ENCODE data around the gene RXRA. TPM values are rescaled to one million over a fixed set of nuclear protein-coding genes. Genes with fewer than 3 reads are reported as not detected.
"Not testable (repeated sequence)": the region's sequence is repeated elsewhere in the genome, so short reads cannot be mapped to it uniquely, and the experiment has no call there.

The RXRA gene
- total RNA-seq, 1 donor from 2014 or later, result 22.8 TPM

GRCh38 chr9:134297083-134297410 lies 29.2 kb upstream of the RXRA start:
- Mint-ChIP-seq H3K27me3 (ENCODE audit: low read depth) (peaks cover 7% of the 10 kb centered on the region), H3K27ac (no peak overlapping the region), H3K36me3 (ENCODE audit: low read depth) (no peaks in the 10 kb centered on the region), H3K9me3 (no peaks in the 10 kb centered on the region), H3K4me3 (ENCODE audit: low read depth) (no peak overlapping the region), H3K4me1 (ENCODE audit: low read depth) (peaks cover 6% of the 10 kb centered on the region)
- DNase-seq (ENCODE audit: low spot score), result no peak
- intact Hi-C loops (cut with micrococcal nuclease), result no loop called here

DNA sequence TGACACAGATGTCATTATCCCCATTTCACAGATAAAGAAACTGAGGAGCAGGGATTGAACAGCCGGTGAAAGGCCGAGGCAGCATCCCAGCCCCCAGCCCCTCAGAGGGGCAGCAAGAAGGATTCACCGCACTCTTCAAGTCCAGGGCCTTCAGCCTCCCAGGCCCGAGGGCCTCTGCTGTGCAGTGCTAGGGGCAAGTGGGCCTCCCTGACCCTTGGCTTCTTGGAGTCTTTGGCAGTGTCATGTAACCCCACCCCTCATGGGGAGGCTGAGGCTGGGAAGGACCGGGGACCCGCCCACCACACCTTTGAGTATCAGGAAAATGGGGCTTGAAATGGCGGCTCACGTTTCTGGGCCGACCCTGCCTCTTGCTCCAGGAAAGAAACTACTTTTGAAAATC lies 28.7 kb upstream of the RXRA start:
- DNase-seq (ENCODE audit: low spot score), result no peak
- intact Hi-C loops (cut with micrococcal nuclease), result no loop called here

DNA sequence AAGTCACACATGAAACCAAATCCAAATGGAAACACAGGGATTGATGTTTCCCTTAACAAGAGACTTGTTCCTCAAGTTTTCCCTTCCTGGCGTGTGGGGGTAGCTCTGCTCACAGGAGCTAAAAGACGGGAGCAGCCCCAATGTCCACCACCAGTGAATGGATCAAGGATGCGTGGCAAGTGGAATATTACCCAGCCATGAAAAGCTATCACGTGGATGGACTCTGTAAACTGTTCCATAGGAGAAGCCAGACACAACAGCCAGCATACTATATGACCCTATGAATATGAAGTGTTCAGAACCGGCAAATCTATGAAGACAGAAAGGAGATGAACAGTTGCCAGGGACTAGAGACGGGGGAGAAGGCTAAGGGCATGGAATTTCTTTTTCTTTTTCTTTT lies 28.3 kb upstream of the RXRA start:
- peaks cover 6% of the 10 kb centered on the region for H3K4me1 Mint-ChIP-seq (ENCODE audit: low read depth)

More for the DNA sequence above, 28.7 kb upstream of the RXRA start:
- Mint-ChIP-seq H3K27ac (no peak overlapping the region), H3K4me1 (ENCODE audit: low read depth) (peaks cover 6% of the 10 kb centered on the region), H3K4me3 (ENCODE audit: low read depth) (no peak overlapping the region), H3K27me3 (ENCODE audit: low read depth) (peaks cover 7% of the 10 kb centered on the region), H3K9me3 (no peaks in the 10 kb centered on the region), H3K36me3 (ENCODE audit: low read depth) (no peaks in the 10 kb centered on the region)

DNA sequence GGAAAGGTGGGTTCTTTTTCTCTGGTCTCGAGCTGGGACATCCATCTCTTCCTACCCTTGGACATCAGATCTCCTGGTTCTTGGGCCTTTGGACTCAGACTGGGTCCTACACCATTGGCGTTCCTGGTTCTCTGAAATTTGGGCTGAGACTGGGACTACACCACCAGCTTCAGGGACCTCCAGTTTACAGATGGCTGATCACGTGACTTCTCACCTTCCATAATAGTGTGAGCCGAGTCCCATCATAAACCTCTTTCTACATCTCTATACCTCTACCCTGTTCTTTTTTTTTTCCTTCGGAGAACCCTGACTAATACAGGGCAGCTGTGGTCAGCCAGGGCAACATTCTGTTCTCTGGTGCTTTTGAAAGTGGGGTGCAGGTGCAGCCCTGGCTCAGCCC lies 27.2 kb upstream of the RXRA start:
- H3K36me3 Mint-ChIP-seq (ENCODE audit: low read depth), result no peaks in the 10 kb centered on the region
- intact Hi-C loops (cut with micrococcal nuclease), result no loop called here
- H3K27ac Mint-ChIP-seq, result no peak overlapping the region
- no peak overlapping the region for H3K4me3 Mint-ChIP-seq (ENCODE audit: low read depth)
- DNase-seq (ENCODE audit: low spot score), result no peak
- peaks cover 6% of the 10 kb centered on the region for H3K4me1 Mint-ChIP-seq (ENCODE audit: low read depth)
- no peaks in the 10 kb centered on the region for H3K9me3 Mint-ChIP-seq
- peaks cover 7% of the 10 kb centered on the region for H3K27me3 Mint-ChIP-seq (ENCODE audit: low read depth)

More for the DNA sequence above, 28.3 kb upstream of the RXRA start:
- Mint-ChIP-seq H3K27me3 (ENCODE audit: low read depth) (peaks cover 7% of the 10 kb centered on the region), H3K4me3 (ENCODE audit: low read depth) (no peak overlapping the region), H3K27ac (no peak overlapping the region), H3K36me3 (ENCODE audit: low read depth) (no peaks in the 10 kb centered on the region), H3K9me3 (no peaks in the 10 kb centered on the region)
- intact Hi-C loops (cut with micrococcal nuclease), result no loop called here
- no peak for DNase-seq (ENCODE audit: low spot score)

DNA sequence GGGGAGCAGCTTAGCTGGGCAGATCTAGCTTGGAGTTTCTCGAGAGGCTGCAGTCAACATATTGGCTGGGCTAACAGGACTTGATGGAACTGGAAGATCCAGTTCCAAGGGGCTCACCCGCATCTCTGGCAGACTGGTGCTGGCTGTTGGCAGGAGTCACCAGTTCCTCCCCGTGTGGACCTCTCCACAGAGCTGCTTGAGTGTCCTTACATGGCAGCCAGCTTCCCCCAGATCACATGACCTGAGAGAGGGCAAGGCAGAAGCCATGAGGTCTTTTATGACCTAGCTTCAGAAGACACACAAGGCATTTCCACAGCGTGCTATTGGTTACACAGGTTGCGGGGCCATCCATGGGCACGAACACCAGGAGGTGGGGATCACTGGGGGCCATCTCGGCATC lies 26.4 kb upstream of the RXRA start:
- Mint-ChIP-seq H3K4me1 (ENCODE audit: low read depth) (peaks cover 6% of the 10 kb centered on the region), H3K9me3 (no peaks in the 10 kb centered on the region), H3K4me3 (ENCODE audit: low read depth) (no peak overlapping the region), H3K36me3 (ENCODE audit: low read depth) (no peaks in the 10 kb centered on the region), H3K27me3 (ENCODE audit: low read depth) (peaks cover 7% of the 10 kb centered on the region), H3K27ac (no peak overlapping the region)
- intact Hi-C loops (cut with micrococcal nuclease), result no loop called here
- no peak for DNase-seq (ENCODE audit: low spot score)

GRCh38 chr9:134301387-134302129 lies 24.7 kb upstream of the RXRA start:
- intact Hi-C loops (cut with micrococcal nuclease), result no loop called here
- Mint-ChIP-seq H3K4me1 (ENCODE audit: low read depth) (peaks cover 6% of the 10 kb centered on the region), H3K27me3 (ENCODE audit: low read depth) (peaks cover 7% of the 10 kb centered on the region), H3K36me3 (ENCODE audit: low read depth) (no peaks in the 10 kb centered on the region), H3K9me3 (no peaks in the 10 kb centered on the region), H3K27ac (no peak overlapping the region), H3K4me3 (ENCODE audit: low read depth) (no peak overlapping the region)
- peak; percentile 56 for DNase-seq (ENCODE audit: low spot score)

- Mint-ChIP-seq H3K27ac (no peak overlapping the region), H3K36me3 (ENCODE audit: low read depth) (no peaks in the 10 kb centered on the region), H3K4me3 (ENCODE audit: low read depth) (no peak overlapping the region), H3K9me3 (no peaks in the 10 kb centered on the region), H3K27me3 (ENCODE audit: low read depth) (peaks cover 7% of the 10 kb centered on the region), H3K4me1 (ENCODE audit: low read depth) (peaks cover 6% of the 10 kb centered on the region)
- no peak for DNase-seq (ENCODE audit: low spot score)
- intact Hi-C loops (cut with micrococcal nuclease), result no loop called here
Measured at GRCh38 chr9:134302130-134302817, 24.0 kb upstream of the RXRA start.

DNA sequence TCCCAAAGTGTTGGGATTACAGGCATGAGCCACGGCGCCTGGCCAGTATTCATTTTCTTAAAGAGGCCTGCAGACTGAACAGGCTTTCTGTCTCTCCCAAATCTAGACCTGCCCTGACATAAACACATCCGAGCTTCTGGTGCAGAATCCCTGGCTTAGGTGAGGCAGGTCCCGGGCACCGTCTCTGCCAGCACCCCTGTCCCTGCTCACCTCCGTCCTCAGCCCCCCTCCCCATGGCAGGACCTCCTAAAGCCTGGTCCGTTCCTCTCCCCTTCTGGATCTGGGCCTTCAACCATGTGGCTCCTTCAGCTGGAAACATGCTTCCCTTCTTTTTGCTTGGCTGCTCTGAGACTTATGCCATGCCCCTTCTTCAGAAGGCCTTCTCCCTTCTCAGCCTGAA lies 22.7 kb upstream of the RXRA start:
- no peak overlapping the region for H3K4me3 Mint-ChIP-seq (ENCODE audit: low read depth)
- intact Hi-C loops (cut with micrococcal nuclease), result no loop called here
- H3K27ac Mint-ChIP-seq, result no peak overlapping the region
- H3K9me3 Mint-ChIP-seq, result no peaks in the 10 kb centered on the region
- H3K36me3 Mint-ChIP-seq (ENCODE audit: low read depth), result no peaks in the 10 kb centered on the region
- peaks cover 7% of the 10 kb centered on the region for H3K27me3 Mint-ChIP-seq (ENCODE audit: low read depth)
- DNase-seq (ENCODE audit: low spot score), result no peak
- H3K4me1 Mint-ChIP-seq (ENCODE audit: low read depth), result peaks cover 6% of the 10 kb centered on the region

DNA sequence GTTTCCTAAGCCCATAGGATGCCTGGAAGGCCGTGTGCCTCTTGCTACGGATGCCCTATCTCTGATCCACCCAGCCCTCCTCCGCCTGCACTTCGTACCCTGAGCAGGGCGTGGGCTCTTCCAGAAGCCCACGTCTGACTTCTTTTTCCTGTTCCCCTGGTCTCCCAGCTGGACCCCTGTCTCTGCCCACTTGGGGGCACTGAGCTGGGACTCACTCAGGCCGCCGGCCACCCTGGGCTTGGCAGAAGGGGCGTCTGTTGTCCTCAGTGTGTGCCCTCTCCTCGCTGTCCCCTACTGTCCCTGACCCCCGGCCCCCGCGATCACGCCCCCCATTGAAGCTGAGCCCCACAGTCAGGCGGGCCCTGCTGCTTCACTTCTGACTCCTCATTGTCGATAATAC lies 22.0 kb upstream of the RXRA start:
- H3K9me3 Mint-ChIP-seq, result no peaks in the 10 kb centered on the region
- no peak overlapping the region for H3K27ac Mint-ChIP-seq
- no peaks in the 10 kb centered on the region for H3K36me3 Mint-ChIP-seq (ENCODE audit: low read depth)
- DNase-seq (ENCODE audit: low spot score), result no peak
- intact Hi-C loops (cut with micrococcal nuclease), result no loop called here
- H3K4me1 Mint-ChIP-seq (ENCODE audit: low read depth), result peaks cover 6% of the 10 kb centered on the region
- peaks cover 7% of the 10 kb centered on the region for H3K27me3 Mint-ChIP-seq (ENCODE audit: low read depth)
- no peak overlapping the region for H3K4me3 Mint-ChIP-seq (ENCODE audit: low read depth)

GRCh38 chr9:134304690-134305089 lies 21.6 kb upstream of the RXRA start:
- Mint-ChIP-seq H3K36me3 (ENCODE audit: low read depth) (no peaks in the 10 kb centered on the region), H3K27ac (no peak overlapping the region), H3K27me3 (ENCODE audit: low read depth) (peaks cover 6% of the 10 kb centered on the region), H3K9me3 (no peaks in the 10 kb centered on the region), H3K4me3 (ENCODE audit: low read depth) (no peak overlapping the region), H3K4me1 (ENCODE audit: low read depth) (peaks cover 6% of the 10 kb centered on the region)
- intact Hi-C loops (cut with micrococcal nuclease), result no loop called here
- DNase-seq (ENCODE audit: low spot score), result no peak

GRCh38 chr9:134305533-134305932 lies 20.7 kb upstream of the RXRA start:
- H3K27me3 Mint-ChIP-seq (ENCODE audit: low read depth), result peaks cover 3% of the 10 kb centered on the region
- no peaks in the 10 kb centered on the region for H3K36me3 Mint-ChIP-seq (ENCODE audit: low read depth)
- no peak for DNase-seq (ENCODE audit: low spot score)
- H3K4me1 Mint-ChIP-seq (ENCODE audit: low read depth), result peaks cover 6% of the 10 kb centered on the region
- H3K9me3 Mint-ChIP-seq, result no peaks in the 10 kb centered on the region
- H3K4me3 Mint-ChIP-seq (ENCODE audit: low read depth), result no peak overlapping the region
- no peak overlapping the region for H3K27ac Mint-ChIP-seq
- intact Hi-C loops (cut with micrococcal nuclease), result no loop called here

GRCh38 chr9:134306042-134306441 lies 20.2 kb upstream of the RXRA start:
- H3K36me3 Mint-ChIP-seq (ENCODE audit: low read depth); H3K9me3 Mint-ChIP-seq; H3K27ac Mint-ChIP-seq; H3K27me3 Mint-ChIP-seq (ENCODE audit: low read depth); H3K4me3 Mint-ChIP-seq (ENCODE audit: low read depth); H3K4me1 Mint-ChIP-seq (ENCODE audit: low read depth); DNase-seq (ENCODE audit: low spot score); intact Hi-C loops (cut with micrococcal nuclease): not testable (repeated sequence)

DNA sequence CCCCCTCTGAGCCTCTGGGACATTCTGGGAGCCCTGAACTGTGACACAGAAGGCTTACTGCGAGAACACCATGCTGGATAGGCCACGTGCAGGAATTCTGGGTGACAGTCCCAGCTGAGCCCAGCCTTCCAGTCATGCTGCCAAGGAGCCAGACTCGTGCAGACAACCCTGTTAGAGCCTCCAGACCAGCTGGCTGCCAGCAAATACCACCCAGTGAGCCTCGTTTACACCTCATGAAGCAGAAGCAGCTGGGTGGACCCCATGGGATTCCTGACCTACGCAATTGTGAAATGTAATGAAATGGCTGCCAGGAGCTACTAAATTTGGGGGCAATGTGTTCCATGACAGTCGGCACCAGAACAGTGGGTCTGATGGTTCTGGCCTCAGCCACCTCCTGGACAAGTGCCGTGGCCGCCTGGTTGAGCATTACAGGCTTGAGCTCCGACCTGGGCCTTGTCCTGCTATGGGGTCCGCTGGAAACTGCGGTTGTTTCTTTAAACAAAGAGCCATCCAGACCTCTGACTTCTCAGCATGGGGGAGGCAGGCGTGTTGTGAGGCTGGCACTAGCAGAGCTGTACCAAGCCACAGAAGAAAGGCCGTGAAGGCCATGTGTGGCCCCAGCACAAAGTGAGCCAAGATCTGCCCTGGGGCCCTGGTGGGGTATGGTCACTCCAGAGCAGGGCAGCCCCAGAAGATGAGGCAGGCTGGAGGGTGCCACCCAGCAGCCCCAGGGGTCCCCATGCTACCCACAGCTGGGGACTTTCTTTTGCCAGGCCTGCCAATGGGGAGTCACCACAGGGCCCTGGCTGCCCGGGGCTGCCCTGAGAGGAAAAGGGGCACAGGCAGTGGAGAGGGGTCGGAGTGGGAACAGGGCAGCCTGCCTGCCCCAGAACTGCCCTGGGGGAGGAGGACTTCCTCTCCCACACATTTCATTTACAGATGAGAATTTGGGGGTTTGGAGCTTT lies 19.3 kb upstream of the RXRA start:
- intact Hi-C loops (cut with micrococcal nuclease), result no loop called here
- no peak for DNase-seq (ENCODE audit: low spot score)
- Mint-ChIP-seq H3K9me3 (peaks cover 4% of the 10 kb centered on the region), H3K27ac (no peak overlapping the region), H3K4me1 (ENCODE audit: low read depth) (no peaks in the 10 kb centered on the region), H3K4me3 (ENCODE audit: low read depth) (no peak overlapping the region), H3K27me3 (ENCODE audit: low read depth) (peaks cover 4% of the 10 kb centered on the region), H3K36me3 (ENCODE audit: low read depth) (no peaks in the 10 kb centered on the region)
